ENCODE results near the gene ETNK2. TPM values are rescaled to one million over a fixed set of nuclear protein-coding genes. Genes with fewer than 3 reads are reported as not detected.

The ETNK2 gene
- total RNA-seq, result 1 to 10 TPM in 3 of 4 donors, under 1 TPM in 1; 0.66 to 3.1 (median 2.3) TPM

- Histone ChIP-seq H3K9me3 (no peaks in the 10 kb centered on the region), H3K27ac (peak within 1 kb of the TSS; percentile 43 to 67 (median 59)), H3K4me3 (peak within 1 kb of the TSS; percentile 57 to 64 (median 60)), H3K36me3 (no peaks in the 10 kb centered on the region), H3K27me3 (peaks cover 7 to 28% (median 20%) of the 10 kb centered on the region in 3 donors), H3K4me1 (peaks cover 5 to 7% of the 10 kb centered on the region in 2 donors)
- DNase-seq (no peak), ATAC-seq (peak; percentile 26 to 31)
- intact Hi-C loops (cut with DNase I; ENCODE audit: low total_unique reads), result no loop called here
- TF ChIP-seq, protein P1, sequence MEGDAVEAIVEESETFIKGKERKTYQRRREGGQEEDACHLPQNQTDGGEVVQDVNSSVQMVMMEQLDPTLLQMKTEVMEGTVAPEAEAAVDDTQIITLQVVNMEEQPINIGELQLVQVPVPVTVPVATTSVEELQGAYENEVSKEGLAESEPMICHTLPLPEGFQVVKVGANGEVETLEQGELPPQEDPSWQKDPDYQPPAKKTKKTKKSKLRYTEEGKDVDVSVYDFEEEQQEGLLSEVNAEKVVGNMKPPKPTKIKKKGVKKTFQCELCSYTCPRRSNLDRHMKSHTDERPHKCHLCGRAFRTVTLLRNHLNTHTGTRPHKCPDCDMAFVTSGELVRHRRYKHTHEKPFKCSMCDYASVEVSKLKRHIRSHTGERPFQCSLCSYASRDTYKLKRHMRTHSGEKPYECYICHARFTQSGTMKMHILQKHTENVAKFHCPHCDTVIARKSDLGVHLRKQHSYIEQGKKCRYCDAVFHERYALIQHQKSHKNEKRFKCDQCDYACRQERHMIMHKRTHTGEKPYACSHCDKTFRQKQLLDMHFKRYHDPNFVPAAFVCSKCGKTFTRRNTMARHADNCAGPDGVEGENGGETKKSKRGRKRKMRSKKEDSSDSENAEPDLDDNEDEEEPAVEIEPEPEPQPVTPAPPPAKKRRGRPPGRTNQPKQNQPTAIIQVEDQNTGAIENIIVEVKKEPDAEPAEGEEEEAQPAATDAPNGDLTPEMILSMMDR (IDR thresholded peaks at IDR 0.05 in 4 of 5, conservative IDR thresholded peaks at IDR 0.05 in 1 of 5), result no peak
- TF ChIP-seq POLR2A (IDR thresholded peaks at IDR 0.05), result no peak
- in situ Hi-C loops (cut with MboI; ENCODE audit: low sequenced_read_pairs in 4 of 4), result loop anchor here in 1 of 4 donors (25.0 kb wide), 1 partner anchor 361 kb away; the partner anchor contains the start of gene MDM4
These were observed at the start of gene ETNK2 for GRCh38 chr1:204151552-204152309. Gene ETNK2 (minus strand): TSS chr1:204152044. CDS start chr1:204151852, 192 bp downstream.

- H3K9me3 ChIP-seq, result no peaks in the 10 kb centered on the region
- TF ChIP-seq, protein P1 (IDR thresholded peaks at IDR 0.05 in 4 of 5, conservative IDR thresholded peaks at IDR 0.05 in 1 of 5), result no peak
- no peak for TF ChIP-seq POLR2A (IDR thresholded peaks at IDR 0.05)
- H3K36me3 ChIP-seq, result no peaks in the 10 kb centered on the region
- ATAC-seq (no peak), DNase-seq (no peak)
- intact Hi-C loops (cut with DNase I; ENCODE audit: low total_unique reads) (no loop called here), in situ Hi-C loops (cut with MboI; ENCODE audit: low sequenced_read_pairs in 4 of 4) (loop anchor here in 2 of 4 donors (5.0 to 25.0 kb wide), 2 partner anchors 34 to 161 kb away; partner anchors contain the start of genes PLEKHA6 (in 1 of the 2) and REN (in 1 of the 2))
- H3K4me1 ChIP-seq, result peaks cover 16 to 26% of the 10 kb centered on the region in 2 donors
- H3K27ac ChIP-seq, result no peak overlapping the region
- H3K4me3 ChIP-seq, result no peak overlapping the region
- H3K27me3 ChIP-seq, result peaks cover 0 to 6% (median 3%) of the 10 kb centered on the region in 3 donors
These were observed 49.6 kb upstream of the ETNK2 start for GRCh38 chr1:204201348-204202040.

GRCh38 chr1:204199579-204199978, 47.7 kb upstream of the ETNK2 start:
- Histone ChIP-seq H3K4me3 (no peak overlapping the region), H3K36me3 (no peaks in the 10 kb centered on the region), H3K4me1 (peaks cover 16 to 26% of the 10 kb centered on the region in 2 donors), H3K27ac (peak overlapping the region in 1 of 4 donors; percentile 90), H3K9me3 (no peaks in the 10 kb centered on the region), H3K27me3 (peaks cover 0 to 5% (median 0%) of the 10 kb centered on the region in 3 donors)
- DNase-seq (no peak), ATAC-seq (no peak)
- intact Hi-C loops (cut with DNase I; ENCODE audit: low total_unique reads) (loop anchor here (2.0 kb wide), 1 partner anchor 37 kb away; no protein-coding TSS in a partner anchor), in situ Hi-C loops (cut with MboI; ENCODE audit: low sequenced_read_pairs in 4 of 4) (no loop called here)
- TF ChIP-seq, protein P1 (IDR thresholded peaks at IDR 0.05 in 4 of 5, conservative IDR thresholded peaks at IDR 0.05 in 1 of 5), result no peak
- no peak for TF ChIP-seq POLR2A (IDR thresholded peaks at IDR 0.05)

GRCh38 chr1:204198348-204199340, 46.8 kb upstream of the ETNK2 start:
- Histone ChIP-seq H3K27me3 (peaks cover 0 to 8% (median 0%) of the 10 kb centered on the region in 3 donors), H3K9me3 (no peaks in the 10 kb centered on the region), H3K27ac (peak overlapping the region in 3 of 4 donors; percentile 32 to 90 (median 48)), H3K4me3 (peak overlapping the region in 2 of 4 donors; percentile 20 to 31), H3K36me3 (no peaks in the 10 kb centered on the region), H3K4me1 (peaks cover 16 to 26% of the 10 kb centered on the region in 2 donors)
- in situ Hi-C loops (cut with MboI; ENCODE audit: low sequenced_read_pairs in 4 of 4), result no loop called here
- intact Hi-C loops (cut with DNase I; ENCODE audit: low total_unique reads), result loop anchor here (2.0 kb wide), 1 partner anchor 36 kb away; no protein-coding TSS in a partner anchor
- DNase-seq, result peak; percentile 22 to 51
- ATAC-seq, result peak; percentile 85 to 94
- TF ChIP-seq, protein P1 (IDR thresholded peaks at IDR 0.05 in 4 of 5, conservative IDR thresholded peaks at IDR 0.05 in 1 of 5), result no peak
- TF ChIP-seq POLR2A (IDR thresholded peaks at IDR 0.05), result no peak
